ENCODE data around the gene FGF1. TPM values are rescaled to one million over a fixed set of nuclear protein-coding genes. Genes with fewer than 3 reads are reported as not detected.
A peak's percentile ranks its signal among the peaks of the same experiment; 100 is the strongest.

FGF1 gene
- total RNA-seq, 2 donors from 2014 or later = 0.77 TPM; not detected in 1

DNA sequence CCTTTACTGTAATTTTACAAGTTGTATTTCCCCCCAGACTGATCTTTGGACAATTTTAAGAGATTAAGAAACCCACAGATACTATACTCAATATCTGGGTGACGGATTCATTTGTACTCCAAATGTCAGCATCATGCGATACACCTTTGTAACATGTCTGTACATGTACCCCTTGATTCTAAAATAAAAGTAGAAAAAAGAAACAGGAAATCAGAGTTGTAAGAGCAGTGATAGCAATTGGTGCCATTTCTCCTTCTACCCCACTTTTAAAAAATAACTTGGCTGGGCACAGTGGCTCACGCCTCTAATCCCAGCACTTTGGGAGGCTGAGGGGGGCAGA is 116.9 kb downstream of the FGF1 start:
- H3K4me3 Mint-ChIP-seq = no peak overlapping the region
- 96 to 100% methylated on average over 2 to 3 of the region's 3 CpGs for WGBS, 2 experiments (ENCODE audit: insufficient coverage in 1 of 2, insufficient read length in 1 of 2)
- H3K9ac ChIP-seq (ENCODE audit: extremely low read depth, low read length, poor library complexity, severe bottlenecking) = no peak overlapping the region

DNA sequence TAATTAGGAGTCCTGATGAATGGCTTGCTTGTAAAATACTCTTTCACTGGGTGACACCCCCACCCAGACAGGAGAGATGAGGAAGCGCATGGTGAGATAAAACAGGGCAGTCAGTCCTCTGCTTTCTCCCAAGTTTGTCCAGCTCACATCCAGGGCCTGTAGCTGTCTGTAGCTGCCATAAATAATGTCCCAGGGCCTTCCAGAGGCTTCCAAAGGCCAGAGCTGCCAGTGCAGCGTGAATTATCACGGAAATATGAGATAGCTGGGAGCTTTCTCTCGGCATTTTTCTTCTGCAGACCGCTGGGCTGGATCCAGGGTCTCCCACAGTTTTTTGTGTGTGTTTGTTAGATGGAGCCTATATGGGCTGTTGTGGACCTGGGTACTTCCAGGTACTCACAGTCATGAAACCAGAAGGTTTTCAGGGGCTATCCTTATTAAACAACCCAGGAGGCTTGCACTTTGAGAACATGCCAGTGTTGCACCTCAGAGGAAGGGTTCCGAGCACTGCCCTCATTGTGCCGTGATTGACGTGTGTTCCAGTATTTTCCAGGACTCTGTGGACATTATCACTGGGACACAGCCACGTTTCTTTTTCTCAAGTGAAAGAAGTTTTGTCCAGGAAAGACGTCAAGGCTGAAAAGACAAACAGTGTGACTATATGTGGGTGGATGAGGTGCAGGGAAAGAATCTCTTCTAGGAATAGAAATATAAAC is 117.5 kb downstream of the FGF1 start:
- Mint-ChIP-seq H3K36me3 (ENCODE audit: low read depth) (no peaks in the 10 kb centered on the region), H3K27me3 (ENCODE audit: insufficient read depth) (no peaks in the 10 kb centered on the region), H3K27ac (no peak overlapping the region), H3K4me3 (no peak overlapping the region), H3K4me1 (peaks cover 24% of the 10 kb centered on the region), H3K9me3 (no peaks in the 10 kb centered on the region)
- Histone ChIP-seq H3K36me3 (ENCODE audit: control insufficient read depth, insufficient read depth, low read length) (no peaks in the 10 kb centered on the region), H3K27ac (ENCODE audit: low read depth, low read length) (no peak overlapping the region), H3K27me3 (ENCODE audit: control insufficient read depth, insufficient read depth, low read length, poor library complexity, severe bottlenecking) (no peaks in the 10 kb centered on the region), H3K4me3 (ENCODE audit: low read length) (no peak overlapping the region), H3K9ac (ENCODE audit: extremely low read depth, low read length, poor library complexity, severe bottlenecking) (no peak overlapping the region), H3K9me3 (ENCODE audit: control insufficient read depth, low read length) (no peaks in the 10 kb centered on the region), H3K4me1 (ENCODE audit: control insufficient read depth, insufficient read depth, low read length) (peaks cover 4% of the 10 kb centered on the region)
- WGBS, 2 experiments (ENCODE audit: insufficient coverage in 1 of 2, insufficient read length in 1 of 2) = 92 to 94% methylated on average over 7 to 10 of the region's 10 CpGs
- no peak for TF ChIP-seq CTCF (conservative IDR thresholded peaks at IDR 0.05)
- DNase-seq = peak; percentile 35

More for the DNA sequence above, 116.9 kb downstream of the FGF1 start:
- peaks cover 5% of the 10 kb centered on the region for H3K4me1 ChIP-seq (ENCODE audit: control insufficient read depth, insufficient read depth, low read length)
- no peaks in the 10 kb centered on the region for H3K36me3 Mint-ChIP-seq (ENCODE audit: low read depth)
- H3K4me1 Mint-ChIP-seq = peaks cover 26% of the 10 kb centered on the region
- no peak overlapping the region for H3K27ac ChIP-seq (ENCODE audit: low read depth, low read length)
- no peak for TF ChIP-seq CTCF (conservative IDR thresholded peaks at IDR 0.05)
- DNase-seq = peak; percentile 7
- H3K36me3 ChIP-seq (ENCODE audit: control insufficient read depth, insufficient read depth, low read length) = no peaks in the 10 kb centered on the region
- no peaks in the 10 kb centered on the region for H3K27me3 Mint-ChIP-seq (ENCODE audit: insufficient read depth)
- H3K27me3 ChIP-seq (ENCODE audit: control insufficient read depth, insufficient read depth, low read length, poor library complexity, severe bottlenecking) = no peaks in the 10 kb centered on the region
- no peak overlapping the region for H3K27ac Mint-ChIP-seq
- no peak overlapping the region for H3K4me3 ChIP-seq (ENCODE audit: low read length)
- no peaks in the 10 kb centered on the region for H3K9me3 Mint-ChIP-seq
- no peaks in the 10 kb centered on the region for H3K9me3 ChIP-seq (ENCODE audit: control insufficient read depth, low read length)

DNA sequence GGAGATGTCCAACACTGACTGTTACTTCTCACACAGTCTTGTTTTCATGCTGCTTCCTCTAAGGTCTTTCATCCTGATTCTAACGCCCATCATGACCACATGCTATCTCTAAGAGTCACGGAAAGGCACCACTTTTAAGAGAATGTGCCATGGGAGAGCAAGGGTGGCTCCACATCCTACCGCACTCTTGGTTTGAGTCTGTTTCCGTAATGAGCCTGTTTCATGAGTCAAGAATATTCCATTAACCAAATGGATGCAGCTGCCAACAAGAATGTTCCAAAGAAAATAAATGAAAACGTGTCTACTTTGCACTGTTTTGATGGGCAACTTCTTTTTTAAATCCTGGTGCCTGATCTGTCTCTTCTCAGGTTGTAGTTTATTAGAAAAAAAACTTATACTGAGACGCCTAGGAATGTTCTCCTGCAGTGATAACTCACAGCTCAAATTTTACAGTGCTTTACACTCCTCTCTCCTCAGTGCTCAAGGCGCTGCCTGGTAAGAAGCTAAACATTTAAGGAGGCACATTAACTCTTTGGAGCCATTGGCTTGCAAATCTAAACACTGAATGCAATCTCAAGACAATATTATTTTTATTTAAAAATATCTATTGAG is 124.3 kb downstream of the FGF1 start:
- no peaks in the 10 kb centered on the region for H3K4me1 ChIP-seq (ENCODE audit: control insufficient read depth, insufficient read depth, low read length)
- no peaks in the 10 kb centered on the region for H3K27me3 Mint-ChIP-seq (ENCODE audit: insufficient read depth)
- no peaks in the 10 kb centered on the region for H3K36me3 ChIP-seq (ENCODE audit: control insufficient read depth, insufficient read depth, low read length)
- no peak for DNase-seq
- H3K27ac Mint-ChIP-seq = no peak overlapping the region
- H3K9me3 Mint-ChIP-seq = no peaks in the 10 kb centered on the region
- WGBS, 2 experiments (ENCODE audit: insufficient coverage in 1 of 2, insufficient read length in 1 of 2) = 89 to 94% methylated on average over 6 to 7 of the region's 7 CpGs
- H3K27ac ChIP-seq (ENCODE audit: low read depth, low read length) = no peak overlapping the region
- H3K27me3 ChIP-seq (ENCODE audit: control insufficient read depth, insufficient read depth, low read length, poor library complexity, severe bottlenecking) = no peaks in the 10 kb centered on the region
- no peak overlapping the region for H3K9ac ChIP-seq (ENCODE audit: extremely low read depth, low read length, poor library complexity, severe bottlenecking)
- no peaks in the 10 kb centered on the region for H3K4me1 Mint-ChIP-seq
- TF ChIP-seq CTCF (conservative IDR thresholded peaks at IDR 0.05) = no peak
- H3K9me3 ChIP-seq (ENCODE audit: control insufficient read depth, low read length) = no peaks in the 10 kb centered on the region
- no peak overlapping the region for H3K4me3 Mint-ChIP-seq
- no peak overlapping the region for H3K4me3 ChIP-seq (ENCODE audit: low read length)
- H3K36me3 Mint-ChIP-seq (ENCODE audit: low read depth) = no peaks in the 10 kb centered on the region
